Right atrium auricular region (tissue), 2 donors: Measurements from ENCODE around the gene DYNLL1. TPM values are rescaled to one million over a fixed set of nuclear protein-coding genes. Genes with fewer than 3 reads are reported as not detected.
"Not testable (repeated sequence)": the region's sequence is repeated elsewhere in the genome, so short reads cannot be mapped to it uniquely, and the experiment has no call there.

ENCODE experiments used
- DNase-seq: peaks from one replicate; pipeline ENCODE4 v3.0.0-alpha.2; 2019; ENCODE audit warnings: low spot score
- H3K27ac ChIP-seq, 2 donors: fragments of 200-600 bp; sonication (generic); 1 replicate in 1 of 2; 2 replicates in 1 of 2; pipeline ENCODE4 v1.5.1; 2016 to 2019
- H3K27me3 ChIP-seq, 2 donors: fragments of 200-600 bp; sonication (generic); one replicate each; pipeline versions ENCODE4 v1.5.1 to v1.6.0; 2017 to 2019
- H3K36me3 ChIP-seq: fragments of 200-600 bp; sonication (generic); one replicate; pipeline ENCODE4 v1.5.1; 2016
- H3K4me1 ChIP-seq, 2 donors: fragments of 200-600 bp; sonication (generic); one replicate each; pipeline versions ENCODE4 v1.5.1 to v1.6.0; 2017 to 2019
- H3K4me3 ChIP-seq, 2 donors: fragments of 200-600 bp; sonication (generic); 1 replicate in 1 of 2; 2 replicates in 1 of 2; pipeline ENCODE4 v1.5.1; 2017 to 2019; ENCODE audit warnings: mild to moderate bottlenecking in 1 of 2, moderate library complexity in 1 of 2
- H3K9me3 ChIP-seq, 2 donors: fragments of 200-600 bp; sonication (generic); one replicate each; pipeline ENCODE4 v1.5.1; 2019
- total RNA-seq, 2 donors: library from RNA; depleted of rRNA; stranded (reverse); fragments of >200 nt; gene quantifications; one replicate each; pipeline ENCODE4 v1.1.0, GENCODE V29; 2016
- TF ChIP-seq, protein P1 (sequence below), 2 donors: fragments of 200-600 bp; sonication (generic); IDR thresholded peaks; one replicate each; pipeline ENCODE4 v1.5.1; 2019; ENCODE audit warnings: antibody characterized with exemption in 2 of 2

DYNLL1 gene
- total RNA-seq, 2 donors from 2014 or later, result 168 to 178 TPM

- TF ChIP-seq, protein P1, sequence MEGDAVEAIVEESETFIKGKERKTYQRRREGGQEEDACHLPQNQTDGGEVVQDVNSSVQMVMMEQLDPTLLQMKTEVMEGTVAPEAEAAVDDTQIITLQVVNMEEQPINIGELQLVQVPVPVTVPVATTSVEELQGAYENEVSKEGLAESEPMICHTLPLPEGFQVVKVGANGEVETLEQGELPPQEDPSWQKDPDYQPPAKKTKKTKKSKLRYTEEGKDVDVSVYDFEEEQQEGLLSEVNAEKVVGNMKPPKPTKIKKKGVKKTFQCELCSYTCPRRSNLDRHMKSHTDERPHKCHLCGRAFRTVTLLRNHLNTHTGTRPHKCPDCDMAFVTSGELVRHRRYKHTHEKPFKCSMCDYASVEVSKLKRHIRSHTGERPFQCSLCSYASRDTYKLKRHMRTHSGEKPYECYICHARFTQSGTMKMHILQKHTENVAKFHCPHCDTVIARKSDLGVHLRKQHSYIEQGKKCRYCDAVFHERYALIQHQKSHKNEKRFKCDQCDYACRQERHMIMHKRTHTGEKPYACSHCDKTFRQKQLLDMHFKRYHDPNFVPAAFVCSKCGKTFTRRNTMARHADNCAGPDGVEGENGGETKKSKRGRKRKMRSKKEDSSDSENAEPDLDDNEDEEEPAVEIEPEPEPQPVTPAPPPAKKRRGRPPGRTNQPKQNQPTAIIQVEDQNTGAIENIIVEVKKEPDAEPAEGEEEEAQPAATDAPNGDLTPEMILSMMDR (IDR thresholded peaks at IDR 0.05), result no peak
- peak within 1 kb of the TSS; percentile 71 to 86 for H3K4me3 ChIP-seq
- H3K27me3 ChIP-seq, result no peaks in the 10 kb centered on the region
- no peaks in the 10 kb centered on the region for H3K9me3 ChIP-seq
- peak; percentile 93 for DNase-seq
- H3K4me1 ChIP-seq, result peaks cover 0 to 14% of the 10 kb centered on the region in 2 donors
- H3K27ac ChIP-seq, result peak within 1 kb of the TSS; percentile 94 to 96
- H3K36me3 ChIP-seq, result no peaks in the 10 kb centered on the region
Measured at GRCh38 chr12:120528861-120529525, 33.1 kb downstream of the DYNLL1 start, which contains the start of gene COQ5. Gene COQ5 (minus strand): TSS chr12:120529158. CDS start chr12:120529141, 17 bp downstream.

DNA sequence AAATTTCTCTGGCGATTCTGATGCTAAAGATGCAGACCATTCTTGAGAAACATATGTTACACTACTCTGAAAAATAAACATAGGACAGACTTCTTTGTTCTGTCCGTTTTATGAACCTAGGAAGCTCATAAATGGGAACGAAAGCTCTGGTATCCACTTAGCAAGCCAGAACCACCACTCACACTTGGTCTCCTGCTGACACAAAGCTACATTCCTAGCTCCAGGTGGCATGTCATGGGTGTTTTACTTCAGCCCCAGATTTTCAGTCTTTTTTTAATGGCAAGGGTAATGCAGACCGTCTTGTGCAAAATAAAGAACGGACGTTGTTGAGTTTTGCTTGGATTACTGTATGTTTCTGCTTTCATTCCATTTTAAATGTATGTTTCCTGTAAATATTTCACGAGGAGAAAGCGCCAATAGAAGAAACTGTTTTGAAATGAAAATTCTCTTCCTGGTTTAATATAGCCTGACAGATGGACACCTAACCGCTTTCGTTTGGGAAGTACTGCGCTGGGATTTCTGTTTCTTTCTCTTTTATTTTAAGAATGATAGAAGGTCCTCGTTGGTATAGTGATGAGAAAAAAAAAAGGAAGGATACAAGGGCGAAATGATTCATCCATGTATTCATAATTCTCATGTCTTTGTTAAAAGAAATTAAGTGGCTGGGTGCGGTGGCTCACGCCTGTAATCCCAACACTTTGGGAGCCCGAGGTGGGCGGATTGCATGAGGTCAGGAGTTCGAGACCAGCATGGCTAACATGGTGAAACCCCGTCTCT, 33.9 kb downstream of the DYNLL1 start:
- H3K4me3 ChIP-seq, result peak overlapping the region; percentile 71 to 86
- no peaks in the 10 kb centered on the region for H3K36me3 ChIP-seq
- H3K27ac ChIP-seq, result peak overlapping the region; percentile 94 to 96
- no peaks in the 10 kb centered on the region for H3K27me3 ChIP-seq
- DNase-seq, result no peak
- H3K4me1 ChIP-seq, result peaks cover 0 to 14% of the 10 kb centered on the region in 2 donors
- TF ChIP-seq, protein P1 (IDR thresholded peaks at IDR 0.05), result no peak
- no peaks in the 10 kb centered on the region for H3K9me3 ChIP-seq

- not testable (repeated sequence) for DNase-seq, H3K27me3 ChIP-seq, H3K27ac ChIP-seq, H3K36me3 ChIP-seq, H3K9me3 ChIP-seq
- H3K4me1 ChIP-seq, result peaks cover 0 to 16% of the 10 kb centered on the region in 2 donors
- H3K4me3 ChIP-seq, result peak overlapping the region in 1 of 2 donors; percentile 71
Measured at GRCh38 chr12:120530418-120530761, 34.5 kb downstream of the DYNLL1 start.

GRCh38 chr12:120532701-120533238, 36.9 kb downstream of the DYNLL1 start:
- no peak for DNase-seq
- TF ChIP-seq, protein P1 (IDR thresholded peaks at IDR 0.05), result no peak
- H3K9me3 ChIP-seq, result no peaks in the 10 kb centered on the region
- no peaks in the 10 kb centered on the region for H3K36me3 ChIP-seq
- peaks cover 0 to 40% of the 10 kb centered on the region in 2 donors for H3K4me1 ChIP-seq
- H3K4me3 ChIP-seq, result no peak overlapping the region
- H3K27me3 ChIP-seq, result no peaks in the 10 kb centered on the region
- no peak overlapping the region for H3K27ac ChIP-seq

DNA sequence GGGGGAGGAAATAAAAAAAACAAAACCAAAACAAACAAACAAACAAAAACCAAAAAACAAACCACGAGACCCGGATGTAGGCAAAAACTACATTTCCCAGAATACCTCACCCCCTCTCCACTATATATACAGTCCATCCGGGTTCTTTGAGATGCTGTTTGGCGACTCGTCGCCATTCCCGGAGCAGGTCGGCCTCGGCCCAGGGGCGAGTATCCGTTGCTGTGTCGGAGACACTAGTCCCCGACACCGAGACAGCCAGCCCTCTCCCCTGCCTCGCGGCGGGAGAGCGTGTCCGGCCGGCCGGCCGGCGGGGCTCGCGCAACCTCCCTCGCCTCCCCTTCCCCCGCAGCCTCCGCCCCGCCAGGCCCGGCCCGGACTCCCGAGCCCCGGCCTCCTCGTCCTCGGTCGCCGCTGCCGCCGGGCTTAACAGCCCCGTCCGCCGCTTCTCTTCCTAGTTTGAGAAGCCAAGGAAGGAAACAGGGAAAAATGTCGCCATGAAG, 38.3 kb downstream of the DYNLL1 start, which contains the start of gene RNF10:
Gene RNF10 (plus strand): TSS at position 154 of the 500 bp plus-strand sequence. CDS start 456 bp downstream, outside the sequence.
- TF ChIP-seq, protein P1 (IDR thresholded peaks at IDR 0.05), result no peak
- Histone ChIP-seq H3K27ac (peak within 1 kb of the TSS; percentile 95 to 98), H3K4me1 (peaks cover 0 to 47% of the 10 kb centered on the region in 2 donors), H3K9me3 (no peaks in the 10 kb centered on the region), H3K4me3 (peak within 1 kb of the TSS; percentile 97 to 98), H3K36me3 (no peaks in the 10 kb centered on the region), H3K27me3 (no peaks in the 10 kb centered on the region)
- peak; percentile 76 for DNase-seq
